AG08395 (cell line): ENCODE data around the gene EPSTI1.
"Not testable (repeated sequence)": the region's sequence is repeated elsewhere in the genome, so short reads cannot be mapped to it uniquely, and the experiment has no call there.

Experiments used
- DNase-seq: peaks from one replicate; pipeline ENCODE4 v3.0.0; 2012; ENCODE audit warnings: mixed read lengths, low spot score

Gene EPSTI1

DNA sequence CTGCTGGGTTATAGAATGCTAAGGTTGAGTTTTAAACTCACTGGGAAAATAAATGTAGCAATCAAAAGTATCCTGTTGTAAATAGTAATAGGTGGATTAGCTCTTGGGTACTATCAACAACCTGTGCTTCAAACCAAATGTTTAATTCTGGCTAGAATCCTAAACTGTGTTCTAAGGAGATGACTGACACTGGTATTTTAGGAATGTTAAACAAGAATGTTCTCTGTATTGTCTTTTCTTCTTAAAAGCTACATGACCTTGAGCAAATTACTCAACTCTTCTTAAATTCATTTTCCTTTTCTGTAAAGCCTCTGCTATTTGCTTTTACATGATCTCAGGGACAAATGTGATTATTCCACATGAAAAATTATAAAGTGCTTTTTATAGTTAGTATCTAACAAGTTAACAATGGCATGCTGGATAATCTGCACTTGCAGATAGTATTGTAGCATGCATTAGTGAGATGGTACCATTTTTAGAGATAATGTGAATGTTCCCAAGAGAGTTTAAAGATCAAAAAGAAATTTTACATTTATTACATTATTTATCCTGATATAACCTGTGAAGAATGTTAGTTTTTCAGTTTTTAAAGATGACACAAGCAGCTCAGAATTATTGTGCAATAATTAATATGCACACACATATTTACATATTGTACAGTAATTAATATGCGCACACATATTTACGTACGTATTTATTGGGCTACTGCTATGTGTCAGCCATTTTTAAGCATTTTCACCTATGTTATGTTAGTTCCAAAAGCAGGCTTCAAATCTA, 13.6 kb upstream of the EPSTI1 start:
- no peak for DNase-seq

DNA sequence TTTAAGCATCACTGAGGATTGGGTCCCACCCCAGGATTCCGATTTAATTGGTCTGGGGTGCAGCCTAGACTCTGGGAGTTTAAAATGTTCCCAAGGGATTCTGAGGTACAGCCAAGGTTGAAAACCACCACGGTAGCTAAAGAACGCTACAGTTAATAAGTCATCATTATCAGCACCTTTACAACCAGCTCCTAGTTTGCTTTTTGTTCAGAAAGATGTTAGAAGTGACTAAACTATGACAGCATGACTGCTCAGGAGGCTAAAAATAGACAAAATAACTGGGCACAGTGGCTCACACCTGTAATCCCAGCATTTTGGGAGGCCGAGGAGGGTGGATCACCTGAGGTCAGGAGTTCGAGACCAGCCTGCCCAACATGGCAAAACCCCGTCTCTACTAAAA, 11.7 kb upstream of the EPSTI1 start:
- no peak for DNase-seq

DNA sequence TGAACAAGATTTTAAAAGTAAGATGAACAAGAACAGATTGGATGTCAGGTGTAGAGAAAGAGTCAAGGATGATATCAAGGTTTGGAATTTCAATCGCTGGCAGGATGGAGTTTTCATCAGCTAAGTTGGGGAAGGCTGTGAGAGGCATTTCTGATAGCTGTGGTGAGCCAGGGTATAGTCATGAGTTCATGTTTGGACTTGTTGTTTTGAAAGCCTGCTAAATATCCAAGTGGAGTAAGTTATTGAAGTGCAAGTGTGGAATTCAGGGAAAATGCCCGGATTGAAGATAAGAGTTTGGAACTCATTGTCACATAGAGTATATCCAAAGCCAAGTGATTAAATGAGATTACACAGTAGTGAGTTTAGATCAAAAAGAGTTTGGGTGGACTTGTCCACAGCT, 11.0 kb upstream of the EPSTI1 start:
- DNase-seq, result no peak

DNA sequence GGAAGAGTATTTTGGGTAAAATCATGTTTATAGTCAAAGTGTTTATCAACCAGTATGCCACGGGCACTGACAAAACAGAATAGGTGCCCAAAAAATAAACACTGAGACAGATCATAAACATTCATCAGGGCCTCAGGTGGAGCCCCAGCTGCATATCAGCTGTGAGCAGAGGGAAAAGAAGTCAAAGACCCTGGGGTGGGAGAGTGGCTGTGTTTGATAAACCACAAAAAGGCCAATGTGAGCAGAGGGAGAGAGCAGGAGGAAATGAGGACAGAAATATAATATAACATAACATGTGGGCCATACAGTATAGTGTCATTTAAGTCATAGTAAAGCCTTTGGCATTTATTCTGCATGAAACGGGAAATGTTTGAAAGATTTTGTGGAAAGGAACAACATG, 10.0 kb upstream of the EPSTI1 start:
- no peak for DNase-seq

DNA sequence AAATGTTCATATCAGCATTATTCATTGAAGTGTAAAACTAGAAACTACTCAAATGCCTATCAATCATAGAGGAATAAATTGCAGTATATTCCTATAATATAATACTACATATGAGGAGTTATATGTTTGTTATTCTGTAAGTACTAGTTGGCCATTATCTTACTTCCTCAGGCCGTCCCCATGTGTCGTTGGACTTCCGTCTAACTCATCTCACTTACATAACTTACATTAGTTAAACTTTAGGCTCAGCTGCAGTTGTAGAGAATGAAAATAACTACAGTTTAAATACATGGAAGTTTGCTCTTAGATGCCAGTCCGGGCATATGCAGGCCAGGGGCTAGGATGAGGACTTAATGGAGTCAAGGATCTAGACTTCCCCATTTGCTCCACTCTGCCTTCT, 8.6 kb upstream of the EPSTI1 start:
- no peak for DNase-seq

DNA sequence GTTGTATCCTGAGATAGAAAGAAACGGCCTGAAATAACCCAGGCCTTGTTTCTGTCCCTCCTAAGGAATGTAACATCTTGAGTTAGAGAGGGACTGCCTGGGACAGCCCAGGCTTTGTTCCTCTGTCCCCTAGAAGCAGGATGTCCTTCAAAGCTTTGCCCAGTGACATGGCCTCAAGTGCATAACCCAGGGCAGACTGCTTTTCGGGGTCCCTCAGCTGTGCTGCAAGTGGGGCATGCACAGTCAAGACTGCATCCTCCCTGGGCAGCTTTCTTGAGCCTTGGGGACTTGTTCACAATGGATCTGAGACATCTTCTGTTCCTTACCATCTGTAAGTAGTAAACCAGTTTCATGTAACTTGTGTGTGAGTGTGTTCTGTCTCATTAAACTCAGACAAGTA, 7.5 kb upstream of the EPSTI1 start:
- no peak for DNase-seq

DNA sequence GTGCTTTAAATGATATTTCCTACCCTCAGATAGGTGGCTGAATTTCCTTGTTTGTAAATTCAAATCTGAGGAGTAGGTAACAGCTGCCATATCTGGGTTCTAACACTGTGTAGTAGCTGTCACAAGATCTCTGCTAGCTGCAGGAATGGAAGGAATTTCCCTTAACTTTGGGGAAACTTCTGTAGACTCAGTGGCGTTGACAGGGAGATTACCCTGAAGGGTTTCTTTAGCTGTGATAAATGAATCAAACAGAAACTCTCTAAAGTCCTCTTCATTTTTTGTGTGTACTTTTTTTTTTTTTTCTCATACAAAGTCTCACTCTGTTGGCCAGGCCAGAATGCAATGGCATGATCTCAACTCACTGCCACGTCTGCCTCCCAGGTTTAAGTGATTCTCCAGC, 5.3 kb upstream of the EPSTI1 start:
- DNase-seq, result no peak

DNA sequence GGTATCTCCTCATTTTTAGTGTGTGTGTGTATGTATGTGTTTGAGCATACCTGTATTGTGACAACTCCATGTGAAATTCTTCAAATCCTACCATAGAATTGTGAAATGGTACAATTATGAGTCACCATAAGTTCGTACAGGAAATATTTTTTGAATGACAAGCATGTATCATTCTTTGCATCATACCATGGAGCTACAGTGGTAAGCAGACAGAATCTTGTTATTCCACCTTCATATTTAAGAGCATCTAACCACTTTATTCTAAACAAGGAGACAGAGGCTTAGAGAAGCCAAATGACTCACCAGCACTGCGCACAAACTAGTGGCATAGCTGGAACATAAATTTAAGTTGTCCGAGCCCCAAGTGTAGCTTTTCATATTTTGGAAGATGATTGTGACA, 4.5 kb upstream of the EPSTI1 start:
- peak; percentile 56 for DNase-seq

DNA sequence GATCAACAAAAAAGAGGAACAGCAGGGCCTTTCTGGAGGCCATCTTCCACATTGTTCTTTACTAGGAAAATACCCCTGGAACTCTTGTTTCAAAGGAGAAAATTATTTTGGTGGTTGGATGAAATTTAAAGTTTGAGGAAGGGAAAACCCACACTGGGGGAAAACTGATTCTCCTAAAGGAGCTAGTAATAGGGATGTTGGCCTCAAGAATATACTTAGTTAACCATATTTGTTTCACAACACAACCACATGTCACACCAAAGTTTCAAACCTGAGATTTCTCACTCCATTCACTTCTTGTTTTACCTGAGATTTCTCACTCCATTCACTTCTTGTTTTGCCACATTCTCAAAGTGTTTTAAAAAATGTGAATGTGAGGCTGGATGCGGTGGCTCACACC, 2.8 kb upstream of the EPSTI1 start:
- no peak for DNase-seq

DNA sequence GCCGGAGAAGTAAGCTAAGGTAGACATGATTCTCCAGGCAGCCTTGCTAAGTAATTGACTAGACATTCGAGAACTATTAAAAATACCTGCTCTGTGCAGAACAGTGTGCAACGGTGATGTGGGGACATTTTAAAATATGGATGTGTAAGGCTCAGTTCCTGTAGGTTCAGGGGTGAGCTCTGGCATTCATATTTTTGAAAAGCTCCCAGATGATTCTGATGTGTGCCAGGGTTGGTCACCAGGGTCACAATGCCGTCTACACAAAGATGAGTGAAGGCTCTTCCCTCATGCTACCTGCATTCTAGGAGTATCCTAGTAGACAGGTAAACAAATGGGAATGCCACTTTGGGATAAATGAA, 702 bp upstream of the EPSTI1 start:
- no peak for DNase-seq

DNA sequence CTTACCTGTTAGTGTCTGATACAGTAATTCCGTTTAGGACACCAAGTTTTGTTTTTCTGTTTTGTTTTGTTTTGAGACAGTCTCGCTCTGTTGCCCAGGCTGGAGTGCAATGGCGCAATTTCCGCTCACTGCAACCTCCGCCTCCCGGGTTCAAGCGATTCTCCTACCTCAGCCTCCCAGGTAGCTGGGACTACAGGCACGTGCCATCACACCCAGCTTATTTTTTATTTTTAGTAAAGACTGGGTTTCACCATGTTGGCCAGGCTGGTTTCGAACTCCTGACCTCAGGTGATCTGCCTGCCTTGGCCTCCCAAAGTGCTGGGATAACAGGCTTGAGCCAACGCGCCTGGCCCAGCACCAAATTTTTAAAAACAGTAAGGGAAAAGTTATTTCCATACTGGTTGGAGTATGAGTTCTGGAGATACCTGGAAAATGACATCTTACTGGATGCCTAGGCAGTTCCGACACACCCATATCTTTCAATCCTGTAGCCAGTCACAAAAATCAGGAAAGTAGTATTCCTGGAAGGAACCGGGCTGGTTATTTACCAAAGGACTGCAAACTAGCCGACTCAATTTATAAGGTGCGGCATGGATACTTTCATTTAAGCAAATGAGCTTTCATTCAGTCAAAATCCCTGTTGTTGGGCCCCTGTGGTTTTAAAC, 676 bp downstream of the EPSTI1 start:
- not testable (repeated sequence) for DNase-seq

DNA sequence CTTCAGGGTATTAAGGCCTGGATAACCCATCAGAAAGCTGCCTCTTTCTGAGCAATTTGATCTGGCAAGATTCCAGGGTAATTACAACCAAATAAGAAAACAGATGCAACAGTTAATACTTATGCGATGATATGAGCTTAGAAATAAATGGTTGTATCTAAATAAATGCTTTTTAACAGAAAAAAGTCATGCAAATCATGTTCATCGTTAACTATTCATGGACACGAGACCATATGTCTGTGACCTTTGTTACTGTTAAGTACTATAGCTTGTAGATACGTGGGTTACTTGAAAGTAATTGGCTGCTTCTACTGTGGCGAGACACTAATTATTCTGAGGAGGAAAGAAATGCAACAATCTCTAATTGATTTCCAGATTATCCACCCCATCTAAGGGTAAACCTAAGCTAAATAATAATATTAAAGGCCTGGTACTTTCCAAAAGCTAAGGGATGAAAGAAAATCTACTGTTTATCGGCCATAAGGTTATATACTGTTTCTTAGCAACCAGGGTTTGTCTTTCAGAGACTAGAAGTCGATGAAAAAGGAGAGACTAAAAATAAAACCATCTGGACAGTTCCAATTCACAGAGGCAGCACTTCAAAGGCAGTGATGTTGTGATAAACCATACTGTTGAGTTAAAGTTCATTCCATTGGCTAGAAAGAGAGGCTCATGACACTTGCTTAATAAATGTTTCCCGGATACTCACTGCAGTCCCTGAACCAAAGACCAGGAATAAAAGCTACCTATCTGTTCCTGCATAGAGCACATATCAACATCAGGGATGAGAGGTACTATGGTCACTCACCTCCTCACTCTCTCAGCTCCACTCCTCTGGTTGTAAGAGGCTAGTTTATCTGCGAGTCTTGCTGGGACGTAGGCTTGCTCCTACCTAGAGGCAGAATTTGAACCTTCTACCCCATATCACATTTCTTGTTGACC, 1.5 kb downstream of the EPSTI1 start:
- DNase-seq, result no peak

DNA sequence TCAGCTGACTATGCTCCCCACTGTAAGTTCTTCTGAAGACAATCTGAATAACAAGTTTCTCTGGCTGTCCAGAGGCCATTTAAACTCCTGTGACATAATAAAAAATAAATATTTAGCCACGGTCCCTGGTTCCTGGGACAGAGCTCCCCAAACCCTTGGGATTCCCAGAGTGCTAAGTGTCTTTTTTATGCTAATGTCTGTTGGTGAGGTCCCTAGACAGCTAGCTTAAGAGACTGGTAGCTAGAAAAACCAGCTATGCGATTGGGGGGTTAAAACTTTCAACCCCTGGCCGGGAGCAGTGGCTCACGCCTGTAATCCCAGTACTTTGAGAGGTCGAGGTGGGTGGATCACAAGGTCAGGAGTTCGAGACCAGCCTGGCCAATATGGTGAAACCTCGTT, 5.9 kb downstream of the EPSTI1 start:
- DNase-seq, result no peak

DNA sequence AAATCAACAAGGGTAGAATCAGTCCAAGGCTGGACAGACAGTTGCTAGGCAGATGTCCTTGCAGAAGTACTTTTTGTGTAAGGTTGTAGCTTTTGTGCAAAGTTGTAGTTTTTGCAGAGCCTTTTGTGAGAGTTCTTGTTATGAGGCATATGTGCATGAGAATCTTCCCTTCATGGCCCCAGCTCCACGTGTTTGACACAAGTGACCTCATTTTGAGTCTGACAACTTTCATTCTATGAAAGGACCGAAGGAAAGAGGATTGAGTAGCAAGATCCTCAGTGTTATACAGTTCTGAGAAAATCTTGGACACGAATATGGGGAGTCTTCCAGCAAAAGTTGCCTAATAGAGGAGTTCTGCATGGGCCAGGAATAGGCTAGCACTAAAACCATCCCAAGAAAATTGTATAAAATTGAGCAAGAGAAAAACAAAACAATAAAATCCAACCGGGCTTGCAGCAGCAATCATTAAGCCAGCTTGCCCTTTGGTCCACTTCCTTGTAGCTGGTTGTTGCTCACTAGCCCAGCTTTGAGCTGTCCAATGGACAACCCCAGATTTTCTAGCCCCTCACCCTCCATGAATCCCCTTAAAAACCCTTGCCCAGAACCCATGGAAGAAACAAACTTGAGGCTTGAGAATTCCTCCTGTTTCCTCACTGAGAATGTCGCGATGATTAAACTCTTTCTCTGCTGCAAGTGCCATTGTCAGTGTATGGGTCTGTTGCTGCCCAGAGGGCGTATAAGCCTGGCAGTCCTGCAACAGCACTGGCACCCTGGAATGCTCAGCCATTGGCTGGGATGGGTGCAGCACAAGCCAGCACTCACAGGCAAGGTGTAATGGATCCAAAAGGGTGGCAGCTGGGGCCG, 6.5 kb downstream of the EPSTI1 start:
- no peak for DNase-seq

DNA sequence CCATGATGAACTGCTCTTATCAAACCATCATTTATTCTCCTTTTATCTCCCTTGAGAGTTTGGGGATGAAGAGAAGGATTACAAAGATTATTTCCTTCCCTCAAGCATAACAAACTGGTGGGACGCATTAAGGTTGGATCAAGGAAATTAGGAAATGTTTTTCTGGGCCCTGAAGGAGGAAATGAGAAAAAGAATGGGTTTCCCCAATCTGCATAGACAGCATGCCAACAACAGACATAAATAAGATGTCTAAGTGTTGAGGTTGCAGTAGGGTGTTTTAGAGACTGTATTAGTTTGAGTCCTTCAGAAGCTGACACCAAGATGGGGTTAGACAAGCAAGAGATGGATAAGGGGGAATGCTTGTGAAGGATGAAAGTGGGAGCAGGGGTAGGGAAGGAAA, 7.3 kb downstream of the EPSTI1 start:
- no peak for DNase-seq

DNA sequence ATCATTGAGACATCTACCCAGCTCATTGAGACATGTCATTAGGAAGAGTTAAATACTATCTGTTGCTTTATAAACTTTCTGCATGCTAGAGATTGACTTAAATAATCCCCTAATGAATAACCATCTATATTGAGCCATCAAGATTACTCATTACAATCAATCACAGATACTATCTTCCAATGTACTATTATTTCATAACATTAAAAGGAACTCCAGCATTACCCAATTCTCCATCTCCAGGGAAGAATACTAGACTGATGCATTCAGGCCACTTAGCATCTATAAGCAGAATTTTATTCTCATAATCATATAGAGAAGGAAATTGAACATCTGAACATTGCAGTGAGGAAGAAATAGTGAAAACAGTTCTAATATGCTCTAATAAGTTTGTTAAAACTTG, 8.0 kb downstream of the EPSTI1 start:
- no peak for DNase-seq

DNA sequence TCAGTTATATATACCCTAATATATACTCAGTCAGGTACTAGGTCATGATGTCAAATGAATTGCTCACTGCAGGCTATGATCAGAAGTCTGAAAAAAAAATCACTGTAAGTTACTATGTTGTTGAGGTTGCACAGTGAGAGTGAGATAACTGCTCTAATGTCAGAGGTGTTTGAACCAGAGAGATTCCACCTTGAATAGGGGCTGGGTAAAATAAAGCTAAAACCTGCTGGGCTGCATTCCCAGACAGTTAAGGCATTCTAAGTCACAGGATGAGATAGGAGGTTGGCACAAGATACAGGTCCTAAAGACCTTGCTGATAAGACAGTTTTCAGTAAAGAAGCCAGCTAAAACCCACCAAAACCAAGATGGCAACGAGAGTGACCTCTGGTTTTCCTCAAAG, 10.2 kb downstream of the EPSTI1 start:
- no peak for DNase-seq

DNA sequence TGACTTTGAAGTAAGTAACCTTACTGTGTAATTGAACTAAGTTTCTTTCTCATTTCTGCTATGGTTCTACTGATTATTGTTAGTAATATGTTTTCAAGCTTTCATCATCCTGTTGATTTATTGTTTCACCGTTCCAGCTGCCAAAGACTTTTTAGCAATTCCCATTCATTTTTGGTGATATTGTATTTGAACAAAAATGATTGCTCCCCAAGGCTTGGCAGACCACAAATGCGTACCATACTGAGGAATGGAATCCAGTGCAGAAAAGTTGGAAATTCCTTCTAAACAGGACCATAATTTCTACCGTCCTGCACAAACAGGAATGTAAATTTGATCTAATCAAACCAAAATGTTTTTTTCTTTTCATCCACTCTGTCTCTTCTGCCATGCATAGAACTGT, 10.7 kb downstream of the EPSTI1 start:
- peak; percentile 58 for DNase-seq

DNA sequence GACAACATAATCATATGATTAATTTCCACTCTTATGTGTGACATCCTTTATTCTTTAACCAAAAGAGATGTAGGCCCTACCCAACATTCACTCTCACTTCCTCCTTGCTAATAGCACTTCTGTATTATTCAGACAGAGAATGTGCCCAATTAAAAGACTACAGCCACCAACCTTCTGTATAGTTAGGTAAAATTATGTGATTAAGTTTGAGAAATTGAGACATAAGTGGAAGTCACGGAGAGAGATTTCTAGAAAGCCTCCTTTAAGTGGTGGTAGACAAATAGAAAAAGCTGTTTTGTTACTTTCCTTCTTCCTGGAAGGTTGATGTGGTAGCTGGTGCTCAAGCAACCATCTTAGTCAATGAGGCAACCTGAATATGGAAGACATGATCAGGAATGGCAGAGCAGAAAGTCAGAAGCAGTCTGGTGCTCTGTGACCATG, 14.8 kb downstream of the EPSTI1 start:
- DNase-seq, result no peak

DNA sequence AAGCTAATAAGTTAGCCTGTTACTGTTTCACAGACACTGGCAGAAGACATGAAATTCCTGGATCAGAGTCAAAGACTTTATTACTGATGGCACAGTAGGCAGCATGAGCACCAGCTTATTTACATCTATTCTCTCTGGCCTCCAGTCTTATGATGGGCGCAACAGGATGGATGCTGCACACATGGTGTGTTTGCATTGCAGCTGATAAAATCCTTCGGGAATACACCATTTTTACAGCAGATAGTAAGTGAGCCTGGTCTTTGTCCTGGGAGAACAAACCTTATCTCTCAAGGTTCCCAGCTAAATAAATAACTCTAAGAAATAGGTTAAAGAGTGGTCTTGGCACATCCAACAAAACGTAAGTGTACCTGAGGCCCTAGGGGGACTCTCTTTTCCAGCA, 16.0 kb downstream of the EPSTI1 start:
- DNase-seq, result no peak

DNA sequence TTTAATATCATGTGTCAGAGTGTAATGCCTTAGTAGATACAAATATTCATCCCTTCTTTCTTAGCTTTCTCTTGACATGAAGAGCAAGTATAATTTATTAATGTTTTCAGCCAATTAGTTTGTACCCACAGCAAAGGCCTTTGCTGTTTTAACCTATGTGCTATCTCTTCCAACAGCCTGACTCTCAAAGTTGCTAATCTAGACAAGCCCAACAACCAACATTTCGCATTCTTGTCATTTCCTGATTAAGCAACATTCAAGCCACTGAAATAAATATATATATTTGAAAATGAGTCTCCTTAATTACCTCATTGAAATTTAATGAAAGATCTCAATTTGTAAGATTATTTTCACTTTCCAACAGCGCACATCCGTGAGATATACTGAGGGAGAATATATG, 18.5 kb downstream of the EPSTI1 start:
- no peak for DNase-seq
